Stimulated activated CD4-positive, alpha-beta T cell treated with anti-CD3 and anti-CD28 coated beads, Interleukin-15, amount 100 ng/mL, for 1 hour (primary cell): ENCODE measurements around the gene WDR74.
"Not testable (repeated sequence)": the region's sequence is repeated elsewhere in the genome, so short reads cannot be mapped to it uniquely, and the experiment has no call there.

Experiments
- DNase-seq, 2 donors: peaks; one replicate each; pipeline ENCODE4 v3.0.0-alpha.2; 2020; ENCODE audit warnings: low read depth in 1 of 2, low spot score in 1 of 2

The WDR74 gene

GRCh38 chr11:62839050-62839945, at the start of gene WDR74:
WDR74 (minus strand) TSS chr11:62839590; CDS start chr11:62839570, 20 bp downstream.
- DNase-seq: peak; percentile 71 to 78

GRCh38 chr11:62889126-62889483, 49.7 kb upstream of the WDR74 start:
- no peak for DNase-seq

- DNase-seq: no peak
Observed at GRCh38 chr11:62888406-62888805, 49.0 kb upstream of the WDR74 start.

GRCh38 chr11:62885137-62885750, 45.9 kb upstream of the WDR74 start:
- DNase-seq: no peak

- no peak for DNase-seq
Observed at GRCh38 chr11:62883673-62884072, 44.3 kb upstream of the WDR74 start.

- no peak for DNase-seq
Observed at GRCh38 chr11:62882788-62883501, 43.6 kb upstream of the WDR74 start.

GRCh38 chr11:62882431-62882749, 43.0 kb upstream of the WDR74 start:
- no peak for DNase-seq

GRCh38 chr11:62881579-62882430, 42.4 kb upstream of the WDR74 start:
- peak; percentile 80 to 88 for DNase-seq

- peak; percentile 70 to 82 for DNase-seq
Observed at GRCh38 chr11:62880803-62881578, 41.6 kb upstream of the WDR74 start, which contains the start of gene SLC3A2. SLC3A2 (plus strand) TSS chr11:62880896; CDS start chr11:62881024, 128 bp downstream.

- peak in 1 of 2 donors; percentile 21 for DNase-seq
Observed at GRCh38 chr11:62880231-62880802, 40.9 kb upstream of the WDR74 start.

GRCh38 chr11:62879235-62879978, 40.0 kb upstream of the WDR74 start:
- no peak for DNase-seq

- DNase-seq: no peak
Observed at GRCh38 chr11:62876712-62877111, 37.3 kb upstream of the WDR74 start.

GRCh38 chr11:62875698-62876478, 36.5 kb upstream of the WDR74 start:
- DNase-seq: no peak

GRCh38 chr11:62874851-62875250, 35.5 kb upstream of the WDR74 start:
- no peak for DNase-seq

- DNase-seq: no peak
Observed at GRCh38 chr11:62865635-62866034, 26.2 kb upstream of the WDR74 start.

- no peak for DNase-seq
Observed at GRCh38 chr11:62863687-62864335, 24.4 kb upstream of the WDR74 start.

GRCh38 chr11:62861564-62862192, 22.3 kb upstream of the WDR74 start:
- DNase-seq: not testable (repeated sequence)
